Right lung (tissue), 5 donors: ENCODE measurements around the gene INPP5A. TPM values are rescaled to one million over a fixed set of nuclear protein-coding genes. Genes with fewer than 3 reads are reported as not detected.
"Not testable (repeated sequence)": the region's sequence is repeated elsewhere in the genome, so short reads cannot be mapped to it uniquely, and the experiment has no call there.

Experiments
- DNase-seq, 2 donors: peaks; one replicate each; pipeline ENCODE4 v3.0.0-alpha.2; 2013
- polyA plus RNA-seq, 5 donors: library from polyadenylated mRNA; unstranded; fragments of 120-200 nt; gene quantifications; one replicate each; pipeline versions ENCODE4 v1.2.1 to v1.2.3, GENCODE V29; 2013; ENCODE audit warnings: inconsistent platforms in 1 of 5, low replicate concordance in 1 of 5; ENCODE audit not compliant: insufficient read length in 5 of 5, insufficient read depth in 1 of 5

The INPP5A gene
- polyA plus RNA-seq, 5 donors = 27.7 to 41.7 (median 35.5) TPM

DNA sequence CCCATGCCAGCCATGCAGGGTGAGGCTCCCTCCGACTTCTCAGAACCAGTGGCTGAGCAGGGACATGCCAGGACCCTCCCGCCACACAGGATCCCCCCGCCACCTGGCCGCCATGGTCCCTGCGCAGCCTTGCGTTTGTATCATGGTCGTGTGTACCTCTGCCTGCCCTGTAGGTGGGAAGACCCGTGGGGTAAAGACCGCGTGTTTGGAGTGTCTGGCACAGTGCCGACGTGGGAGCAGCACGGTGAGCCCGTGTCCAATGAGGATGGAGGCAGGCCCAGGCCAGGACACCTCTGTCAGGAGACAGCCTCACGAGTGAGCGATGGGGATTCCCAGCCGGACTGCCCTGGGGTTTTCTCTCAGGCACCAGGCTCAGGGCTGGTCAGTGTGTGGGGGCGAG lies 216.5 kb downstream of the INPP5A start:
- DNase-seq = no peak

DNA sequence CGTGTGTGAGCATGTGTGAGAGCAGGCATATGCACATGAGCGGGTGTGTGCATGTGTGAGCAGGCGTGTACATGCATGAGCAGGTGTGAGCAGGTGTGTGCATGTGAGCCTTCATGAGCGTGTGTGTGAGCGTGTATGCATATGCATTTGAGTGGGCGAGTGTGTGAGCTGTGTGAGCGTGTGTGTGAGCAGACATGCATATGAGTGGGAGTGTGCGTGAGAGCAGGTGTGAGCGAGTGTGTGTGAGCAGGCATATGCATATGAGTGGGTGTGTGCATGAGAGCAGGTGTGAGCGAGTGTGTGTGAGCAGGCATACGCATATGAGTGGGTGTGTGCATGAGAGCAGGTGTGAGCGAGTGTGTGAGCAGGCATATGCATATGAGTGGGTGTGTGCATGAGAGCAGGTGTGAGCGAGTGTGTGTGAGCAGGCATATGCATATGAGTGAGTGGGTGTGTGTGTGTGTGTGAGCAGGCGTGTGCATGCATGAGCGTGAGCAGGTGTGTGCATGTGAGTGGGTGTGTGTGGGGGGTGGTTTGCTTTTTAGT lies 217.7 kb downstream of the INPP5A start:
- no peak for DNase-seq

DNA sequence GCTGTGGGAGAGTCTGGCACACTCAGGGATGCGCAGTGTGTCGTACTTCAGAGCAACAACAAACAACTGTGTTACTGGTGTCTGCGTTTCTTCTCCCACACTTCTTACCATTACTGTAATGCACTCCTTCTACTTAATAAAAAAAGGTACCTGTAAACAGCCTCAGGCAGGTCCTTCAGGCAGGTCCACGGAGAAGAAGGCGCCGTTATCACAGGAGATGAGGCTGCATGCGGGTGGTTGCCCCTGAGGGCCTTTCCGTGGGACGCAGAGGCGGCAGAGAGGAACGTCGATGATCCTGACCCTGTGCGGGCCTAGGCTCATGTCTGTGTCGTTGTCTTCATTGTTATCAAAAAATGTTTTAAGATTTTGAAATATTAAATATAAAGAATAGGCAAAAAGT lies 219.0 kb downstream of the INPP5A start:
- DNase-seq = no peak

DNA sequence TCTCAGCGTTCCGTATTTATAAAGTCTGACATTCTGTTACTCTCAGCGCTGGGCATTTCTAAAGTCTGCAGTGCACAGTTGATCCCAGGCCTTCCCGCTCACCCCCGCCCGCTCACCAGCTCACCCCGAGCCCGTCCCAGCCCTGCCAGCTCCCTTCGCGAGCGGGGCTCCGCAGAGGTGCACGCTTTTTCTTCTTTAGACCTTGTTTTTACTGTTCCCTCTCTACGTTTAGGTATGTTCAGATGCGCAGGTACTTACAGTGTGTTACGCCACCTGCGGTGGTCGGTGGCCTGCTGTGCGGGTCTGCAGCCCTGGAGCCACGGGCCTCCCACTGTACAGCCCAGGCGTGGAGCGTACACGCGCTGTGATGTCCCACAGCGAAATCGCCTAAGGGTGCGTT lies 219.6 kb downstream of the INPP5A start:
- no peak for DNase-seq

DNA sequence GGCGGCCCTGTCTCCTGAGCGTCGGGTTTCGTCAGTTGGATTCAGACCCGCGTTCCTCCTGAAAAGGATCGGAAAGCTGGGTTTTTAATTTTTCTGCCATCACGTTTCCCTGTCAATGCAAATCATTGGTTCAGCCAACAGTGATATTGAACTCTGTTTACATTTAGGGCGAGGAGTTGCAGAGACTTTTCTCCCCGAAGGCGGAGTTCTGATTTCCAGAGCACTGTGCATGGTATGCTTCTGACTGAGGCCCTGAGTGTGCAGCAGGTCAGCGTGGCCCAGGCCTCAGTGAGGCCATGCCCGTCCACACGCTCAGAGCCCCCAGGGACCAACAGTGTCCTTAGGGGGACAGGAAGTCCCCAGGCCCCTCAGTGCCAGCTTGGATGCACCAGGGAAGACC lies 221.3 kb downstream of the INPP5A start:
- DNase-seq = no peak

DNA sequence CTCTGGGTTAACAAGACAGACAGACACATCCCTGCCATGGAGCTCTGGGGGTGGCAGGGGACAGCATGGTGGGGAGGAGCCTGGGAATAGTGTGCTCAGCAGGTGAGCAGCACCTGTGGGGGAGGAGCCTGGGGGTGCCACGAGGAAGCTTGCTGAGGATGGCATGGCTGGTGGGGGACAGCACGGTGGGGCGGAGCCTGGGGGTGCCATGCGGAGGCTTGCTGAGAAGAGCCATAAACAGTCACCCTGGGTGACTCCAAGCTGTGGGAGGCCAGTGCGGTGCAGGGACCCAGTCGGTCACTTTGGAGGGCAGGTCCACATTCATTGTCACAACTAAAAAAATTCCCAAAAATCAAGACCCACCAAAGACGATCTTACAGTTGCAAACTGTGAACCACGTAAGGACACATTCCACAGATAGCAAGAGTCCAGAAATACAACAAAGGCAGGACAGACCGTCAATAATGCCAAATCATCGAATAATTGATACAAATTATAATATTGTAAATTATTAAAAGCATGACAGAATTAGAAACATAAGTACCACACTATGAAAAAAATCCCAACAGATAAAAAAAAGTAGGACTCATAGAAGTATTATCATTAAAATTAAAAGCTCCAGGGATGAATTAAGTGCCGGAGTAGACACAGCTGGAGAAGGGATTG lies 223.9 kb downstream of the INPP5A start:
- DNase-seq = no peak

DNA sequence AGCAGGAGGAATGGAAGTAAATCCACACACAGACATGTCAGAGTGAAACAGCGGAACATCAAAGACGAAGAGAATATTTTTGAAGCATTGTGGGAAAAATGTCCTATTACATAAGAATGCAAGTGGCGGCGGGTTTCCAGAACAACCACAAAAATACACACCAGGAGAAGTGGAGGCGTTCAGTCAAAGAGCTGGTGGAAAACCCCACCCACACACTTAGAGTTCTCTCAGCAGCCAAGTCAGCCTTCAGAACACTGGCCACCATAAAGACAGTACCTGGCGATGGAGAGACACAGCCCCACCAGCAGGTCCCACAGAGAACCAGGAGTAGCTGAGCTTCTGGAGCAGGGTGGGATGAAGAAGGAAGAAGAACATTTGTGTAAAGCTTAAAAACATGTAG lies 224.7 kb downstream of the INPP5A start:
- no peak for DNase-seq

DNA sequence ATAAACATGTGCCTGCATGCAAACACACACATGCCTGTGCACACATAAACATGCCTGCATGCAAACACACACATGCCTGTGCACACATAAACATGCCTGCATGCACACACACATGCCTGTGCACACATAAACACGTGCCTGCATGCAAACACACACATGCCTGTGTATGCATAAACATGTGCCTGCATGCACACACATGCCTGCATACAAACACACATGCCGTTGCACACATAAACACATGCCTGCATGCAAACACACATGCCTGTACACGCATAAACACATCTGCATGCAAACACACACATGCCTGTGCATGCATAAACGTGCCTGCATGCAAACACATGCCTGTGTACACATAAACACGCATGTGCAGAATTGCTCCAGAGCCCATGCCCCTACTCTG lies 226.0 kb downstream of the INPP5A start:
- DNase-seq = no peak

DNA sequence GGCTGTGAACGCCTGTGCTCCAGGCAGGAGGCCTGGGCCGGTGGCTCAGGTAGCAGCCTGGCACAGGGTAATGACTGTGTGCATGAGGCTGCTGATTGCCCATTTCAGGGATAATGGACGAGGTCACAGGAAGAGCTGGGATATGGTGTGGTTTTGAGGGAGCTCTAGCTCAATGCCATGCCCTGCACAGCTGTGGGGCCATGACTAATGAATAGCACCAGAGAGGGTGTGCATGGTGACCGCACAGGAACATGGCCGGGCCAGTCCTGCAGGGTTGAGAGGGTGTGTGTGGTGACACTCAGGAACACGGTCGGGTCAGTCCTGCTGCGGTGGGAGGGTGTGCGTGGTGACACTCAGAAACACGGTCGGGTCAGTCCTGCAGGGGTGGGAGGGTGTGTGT lies 226.5 kb downstream of the INPP5A start:
- DNase-seq = no peak

DNA sequence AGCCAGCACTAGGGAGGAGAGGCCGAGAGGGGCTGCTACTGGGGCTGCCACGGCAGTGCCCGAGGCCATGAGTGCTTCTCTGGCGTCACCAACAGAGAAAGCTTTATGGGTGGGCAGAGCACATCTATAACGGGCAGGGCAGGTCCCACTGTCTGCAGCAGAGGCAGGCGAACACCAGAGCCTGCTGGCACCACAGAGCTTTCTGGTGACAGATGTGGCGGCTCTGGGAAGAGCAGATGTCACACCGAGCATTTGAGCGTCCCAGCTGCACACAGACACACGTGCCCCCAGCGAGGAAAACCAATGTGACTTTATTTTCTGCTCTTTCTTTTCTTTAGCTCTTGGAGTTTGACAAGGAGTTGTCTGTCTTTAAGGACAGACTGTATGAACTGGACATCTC lies 227.8 kb downstream of the INPP5A start:
- no peak for DNase-seq

DNA sequence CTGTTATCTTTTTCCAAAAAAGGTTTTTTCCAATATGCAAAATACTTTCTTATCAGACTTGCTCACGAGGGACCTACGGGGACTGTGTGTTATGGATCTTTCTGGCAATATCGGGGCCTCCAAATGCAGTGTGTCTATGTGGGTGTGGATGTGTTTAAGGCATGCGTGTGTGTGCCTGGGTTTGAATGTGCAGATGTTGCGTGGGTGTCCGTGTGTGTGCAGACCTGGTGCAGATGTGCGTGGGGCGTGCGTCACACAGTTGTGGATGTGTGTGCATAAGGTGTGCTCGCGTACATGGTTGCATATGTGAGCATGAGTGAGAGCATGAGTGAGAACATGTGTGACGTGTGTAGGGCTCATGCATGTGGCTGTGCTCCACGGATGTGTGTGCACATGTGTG lies 228.7 kb downstream of the INPP5A start:
- DNase-seq = no peak

DNA sequence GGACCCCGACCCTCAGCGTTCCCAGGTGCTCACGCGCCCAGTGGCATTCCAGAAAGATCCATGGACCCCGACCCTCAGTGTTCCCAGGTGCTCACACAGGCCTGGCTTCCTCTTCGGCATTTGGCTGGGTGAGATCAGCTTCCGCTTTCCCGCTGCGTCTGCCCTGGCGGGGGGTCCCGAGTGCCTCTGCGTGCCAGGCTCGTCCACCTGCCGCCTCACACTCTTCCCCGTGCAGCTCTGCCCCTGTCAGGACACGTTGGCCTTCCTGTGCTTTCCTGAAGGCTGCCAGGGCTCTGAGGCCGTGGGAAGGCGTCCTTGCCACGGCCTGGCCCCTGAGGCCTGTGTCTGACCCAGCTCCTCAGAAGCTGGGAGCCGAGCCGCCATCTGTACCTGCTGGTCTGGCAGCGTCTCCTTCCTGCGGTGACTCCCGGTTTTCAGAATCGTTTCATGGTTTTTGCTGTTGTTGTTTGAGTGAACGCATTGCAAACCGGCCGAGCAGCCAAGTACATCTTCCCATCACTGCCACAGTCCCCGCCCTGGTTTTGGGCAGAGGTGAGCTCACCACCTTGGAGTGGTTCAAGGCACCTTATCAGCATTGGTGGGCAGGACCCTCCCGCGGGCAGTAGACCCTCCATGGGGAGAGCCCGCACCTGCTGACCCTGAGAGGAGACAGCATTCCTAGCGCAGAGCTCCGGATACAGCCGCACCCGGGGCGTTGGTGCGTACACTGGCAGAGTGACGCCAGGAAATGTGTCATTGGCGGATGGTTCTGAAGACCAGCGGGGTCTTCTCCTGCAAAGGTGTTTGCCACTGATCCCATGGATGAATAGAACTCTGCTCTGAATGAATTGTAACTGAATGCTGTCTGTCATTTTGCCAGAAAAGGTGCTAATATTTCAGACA lies 231.0 kb downstream of the INPP5A start:
- DNase-seq = no peak

DNA sequence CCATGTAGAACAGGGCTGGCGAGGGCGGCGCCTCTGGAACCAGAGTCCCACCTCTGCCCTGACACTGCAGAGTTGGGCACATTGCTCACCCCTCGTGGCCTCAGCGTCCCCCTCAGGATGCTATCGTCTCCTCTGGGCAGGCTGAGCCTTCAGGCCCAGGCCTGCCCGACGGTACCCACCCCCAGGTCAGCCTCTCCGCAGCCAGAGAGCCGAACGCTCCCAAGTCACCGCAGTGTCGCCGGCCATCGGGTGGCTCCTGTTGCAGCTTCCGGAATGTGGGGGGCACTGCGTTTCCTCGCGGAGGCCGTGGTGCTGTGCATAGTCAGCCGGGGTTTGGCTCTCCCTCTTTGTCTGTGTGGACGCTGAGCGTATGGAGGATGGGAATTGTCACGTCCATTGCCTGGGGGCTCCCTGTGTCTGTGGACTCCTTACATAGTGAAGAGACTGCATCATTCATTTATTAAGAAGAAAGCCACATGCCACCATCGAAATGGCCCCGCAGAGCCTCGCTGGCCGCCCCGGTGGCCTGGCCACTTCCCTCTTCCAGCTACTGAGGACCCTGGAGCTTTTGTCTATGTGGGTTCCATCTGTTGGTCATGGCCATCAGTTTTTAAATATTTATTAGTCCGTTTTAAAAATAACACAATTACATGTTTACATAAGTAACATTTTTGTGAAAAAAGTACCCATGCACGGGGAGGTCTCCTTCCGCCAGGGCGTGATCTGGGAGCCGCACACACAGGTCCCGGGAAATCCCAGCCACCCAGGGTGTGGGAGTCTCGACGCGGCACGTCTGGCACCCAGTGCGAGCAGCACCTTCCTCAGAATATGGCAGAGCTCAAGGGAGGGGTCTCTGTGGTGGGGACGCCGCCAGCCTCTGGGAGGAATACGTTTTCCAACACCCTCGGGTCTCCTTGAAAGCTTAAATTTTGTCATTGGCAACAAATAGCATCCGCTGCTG lies 232.8 kb downstream of the INPP5A start:
- no peak for DNase-seq

DNA sequence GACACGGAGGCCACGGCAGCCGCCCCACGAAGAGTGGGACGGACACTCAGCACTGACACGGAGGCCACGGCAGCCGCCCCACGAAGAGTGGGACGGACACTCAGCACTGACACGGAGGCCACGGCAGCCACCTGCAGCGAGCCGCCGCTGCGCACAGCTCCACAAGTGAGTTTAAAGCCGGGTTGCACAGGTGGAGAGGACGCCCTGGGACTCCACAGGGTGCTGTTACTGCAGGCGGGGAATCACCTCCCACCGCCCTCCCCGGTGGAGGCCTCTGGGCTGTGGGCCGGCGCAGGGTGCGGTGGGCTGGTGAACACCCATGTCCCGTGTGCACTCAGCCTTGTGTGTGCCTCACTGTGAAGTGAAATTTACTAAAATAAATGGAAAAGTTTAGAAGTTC lies 235.2 kb downstream of the INPP5A start:
- DNase-seq = not testable (repeated sequence)

DNA sequence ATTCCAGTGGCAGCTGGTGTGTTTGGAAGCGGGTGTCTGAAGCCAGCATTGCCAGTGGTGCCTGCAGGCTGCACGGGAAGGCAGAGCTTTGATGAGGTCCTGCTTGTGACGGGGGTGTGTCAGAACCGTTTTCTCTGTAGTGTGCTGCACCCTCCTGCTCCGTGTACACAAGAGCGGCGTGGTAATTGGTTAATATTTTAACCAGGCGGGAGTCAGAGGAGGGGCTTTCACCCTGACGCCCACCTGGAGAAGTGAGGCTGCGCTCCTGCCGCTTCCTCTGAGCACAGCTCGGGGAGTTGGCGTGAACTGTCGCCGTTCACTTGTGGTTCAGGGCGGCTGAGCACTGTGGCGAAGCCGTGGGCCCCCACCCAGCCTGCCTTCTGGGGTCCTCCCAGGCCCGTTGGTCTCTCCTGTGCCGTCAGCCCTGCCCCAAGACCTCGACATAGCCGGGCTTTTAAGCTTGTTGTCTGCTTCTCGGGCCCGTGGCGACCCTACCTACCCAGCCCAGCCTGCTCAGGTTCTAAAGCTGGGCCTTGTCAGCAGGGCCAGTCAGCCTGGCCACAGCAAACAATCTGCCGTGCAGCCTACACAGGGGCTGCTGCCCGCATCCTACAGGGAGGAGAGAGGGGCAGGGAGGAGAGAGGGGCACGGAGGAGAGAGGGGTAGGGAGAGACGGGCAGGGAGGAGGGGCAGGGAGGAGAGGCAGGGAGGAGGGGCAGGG lies 236.8 kb downstream of the INPP5A start:
- no peak for DNase-seq

DNA sequence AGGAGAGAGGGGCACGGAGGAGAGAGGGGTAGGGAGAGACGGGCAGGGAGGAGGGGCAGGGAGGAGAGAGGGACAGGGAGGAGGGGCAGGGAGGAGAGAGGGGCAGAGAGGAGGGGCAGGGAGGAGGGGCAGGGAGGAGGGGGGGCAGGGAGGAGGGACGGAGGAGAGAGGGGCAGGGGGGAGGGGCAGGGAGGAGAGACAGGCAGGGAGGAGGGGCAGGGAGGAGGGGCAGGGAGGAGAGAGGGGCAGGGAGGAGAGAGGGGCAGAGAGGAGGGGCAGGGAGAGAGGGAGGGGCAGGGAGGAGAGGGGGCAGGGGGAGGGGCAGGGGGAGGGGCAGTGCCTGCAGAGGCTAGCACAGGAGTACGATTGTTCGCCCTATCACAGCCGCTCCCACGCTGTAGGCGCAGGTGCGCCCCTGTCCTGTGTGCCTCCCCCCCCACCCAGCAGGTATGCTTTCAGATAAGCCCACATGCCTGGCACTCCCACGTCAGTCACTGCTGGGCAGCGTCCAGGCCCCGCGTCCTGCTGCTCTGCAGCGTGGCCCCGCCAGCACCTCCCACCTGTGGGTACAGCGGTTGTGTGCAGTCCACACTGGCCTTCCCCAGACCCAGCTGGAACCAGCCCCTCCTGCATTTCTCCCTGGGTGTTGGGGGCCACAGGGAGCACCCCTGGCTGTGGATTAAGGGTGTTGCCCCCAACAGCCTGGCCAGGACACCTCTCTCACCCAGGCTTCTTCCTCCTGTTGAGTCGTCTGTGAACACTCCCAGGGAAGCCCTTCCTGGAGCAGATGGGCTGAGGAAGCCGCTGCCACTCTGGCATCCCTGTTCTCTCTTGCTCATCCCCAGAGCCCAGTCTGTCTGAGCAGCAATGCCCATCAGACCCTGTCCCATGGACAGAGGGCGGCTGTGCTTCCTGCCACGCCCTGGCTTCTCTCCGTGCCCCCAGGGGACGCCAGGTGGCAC lies 237.6 kb downstream of the INPP5A start:
- DNase-seq = peak in 1 of 2 donors; percentile 35

DNA sequence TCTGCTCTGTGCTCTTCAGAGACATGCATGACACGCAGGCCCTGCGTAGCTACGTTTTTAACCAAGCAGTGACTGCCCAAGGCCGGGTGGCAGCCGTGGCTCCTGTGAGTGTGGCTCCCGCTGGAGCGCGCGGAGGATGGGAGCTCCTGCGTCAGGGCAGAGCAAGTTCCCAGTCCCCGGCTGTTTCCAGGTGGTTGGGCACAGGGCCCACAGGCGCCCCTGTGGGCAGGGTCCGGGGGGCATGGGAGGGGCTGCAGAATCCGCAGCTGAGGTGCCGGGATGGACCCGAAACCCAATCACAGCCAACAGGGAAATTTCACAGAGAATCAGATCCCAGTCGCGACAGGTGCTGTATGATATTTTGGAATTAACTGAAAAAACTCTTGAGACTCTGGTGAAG lies 238.6 kb downstream of the INPP5A start:
- no peak for DNase-seq

DNA sequence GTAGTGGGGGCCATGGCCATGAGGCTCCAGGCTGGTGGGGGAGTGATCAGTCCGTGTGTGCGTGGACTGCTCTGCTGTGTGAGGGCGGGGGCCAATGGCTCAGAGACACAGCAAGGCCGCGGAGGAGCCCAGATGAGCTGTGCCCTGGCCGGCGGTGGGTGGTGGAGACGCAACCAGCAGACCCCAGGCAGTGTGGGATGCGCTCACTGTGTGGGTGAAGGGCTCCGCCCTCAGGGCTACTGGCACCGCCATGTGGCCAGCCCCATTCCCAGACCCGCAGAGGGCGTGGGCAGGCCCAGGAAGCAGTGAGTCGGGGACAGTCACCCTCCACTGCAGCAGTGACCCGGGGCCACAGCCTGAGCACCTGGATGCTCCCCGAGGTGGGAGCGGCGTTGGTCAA lies 239.2 kb downstream of the INPP5A start:
- no peak for DNase-seq

DNA sequence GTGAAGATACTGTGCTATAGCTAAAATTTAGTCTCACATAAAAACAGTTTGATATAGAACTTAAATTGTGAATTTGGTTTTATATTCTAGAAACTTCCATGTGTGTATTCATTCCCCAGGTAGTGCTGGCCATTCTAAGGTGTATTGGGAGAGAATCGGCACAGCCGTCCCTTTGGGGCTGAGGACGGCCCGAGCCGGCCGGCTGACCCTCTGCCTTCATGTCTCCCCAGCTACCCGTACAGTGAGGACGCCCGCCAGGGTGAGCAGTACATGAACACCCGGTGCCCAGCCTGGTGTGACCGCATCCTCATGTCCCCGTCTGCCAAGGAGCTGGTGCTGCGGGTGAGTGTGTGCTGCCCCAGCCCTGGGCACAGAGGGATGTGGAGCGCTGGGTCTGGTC lies 239.9 kb downstream of the INPP5A start:
- no peak for DNase-seq
